Stimulated activated CD4-positive, alpha-beta T cell treated with anti-CD3 and anti-CD28 coated beads, Interleukin-4, amount 100 ng/mL, for 4 hours (primary cell): ENCODE measurements around the gene ASCC2.

ENCODE experiments used
- DNase-seq, 2 experiments: peaks; one replicate each; pipeline ENCODE4 v3.0.0-alpha.2; 2020

The ASCC2 gene

GRCh38 chr22:29816128-29816527 lies 21.9 kb downstream of the ASCC2 start:
- DNase-seq: no peak

GRCh38 chr22:29815580-29815979 lies 22.5 kb downstream of the ASCC2 start:
- no peak for DNase-seq

- DNase-seq: no peak
These were observed 24.1 kb downstream of the ASCC2 start for GRCh38 chr22:29814003-29814402.

- no peak for DNase-seq
These were observed 24.5 kb downstream of the ASCC2 start for GRCh38 chr22:29813563-29813962.

GRCh38 chr22:29813126-29813525 lies 24.9 kb downstream of the ASCC2 start:
- DNase-seq: no peak

GRCh38 chr22:29811377-29811776 lies 26.7 kb downstream of the ASCC2 start:
- no peak for DNase-seq

GRCh38 chr22:29810216-29810615 lies 27.9 kb downstream of the ASCC2 start:
- no peak for DNase-seq

GRCh38 chr22:29806196-29806595 lies 31.9 kb downstream of the ASCC2 start:
- DNase-seq: no peak

- DNase-seq: no peak
These were observed 33.1 kb downstream of the ASCC2 start for GRCh38 chr22:29804985-29805384.

GRCh38 chr22:29803190-29803589 lies 34.9 kb downstream of the ASCC2 start:
- no peak for DNase-seq

GRCh38 chr22:29801796-29802195 lies 36.3 kb downstream of the ASCC2 start:
- DNase-seq: no peak

GRCh38 chr22:29801153-29801552 lies 36.9 kb downstream of the ASCC2 start:
- no peak for DNase-seq

- no peak for DNase-seq
These were observed 38.8 kb downstream of the ASCC2 start for GRCh38 chr22:29799217-29799680.

- DNase-seq: no peak
These were observed 39.3 kb downstream of the ASCC2 start for GRCh38 chr22:29798801-29799200.

- no peak for DNase-seq
These were observed 39.8 kb downstream of the ASCC2 start for GRCh38 chr22:29798318-29798717.

- DNase-seq: no peak
These were observed 40.7 kb downstream of the ASCC2 start for GRCh38 chr22:29797351-29797750.

- no peak for DNase-seq
These were observed 42.4 kb downstream of the ASCC2 start for GRCh38 chr22:29795663-29796062.

GRCh38 chr22:29793396-29793795 lies 44.7 kb downstream of the ASCC2 start:
- DNase-seq: no peak

- no peak for DNase-seq
These were observed 48.0 kb downstream of the ASCC2 start for GRCh38 chr22:29790061-29790460.

GRCh38 chr22:29788339-29789279 lies 49.5 kb downstream of the ASCC2 start:
- no peak for DNase-seq

- DNase-seq: no peak
These were observed 50.6 kb downstream of the ASCC2 start for GRCh38 chr22:29787371-29787980.

- DNase-seq: no peak
These were observed 52.0 kb downstream of the ASCC2 start for GRCh38 chr22:29786031-29786430.

GRCh38 chr22:29784451-29785361 lies 53.4 kb downstream of the ASCC2 start:
- no peak for DNase-seq
